ENCODE measurements around the gene TMIE.

TMIE gene

DNA sequence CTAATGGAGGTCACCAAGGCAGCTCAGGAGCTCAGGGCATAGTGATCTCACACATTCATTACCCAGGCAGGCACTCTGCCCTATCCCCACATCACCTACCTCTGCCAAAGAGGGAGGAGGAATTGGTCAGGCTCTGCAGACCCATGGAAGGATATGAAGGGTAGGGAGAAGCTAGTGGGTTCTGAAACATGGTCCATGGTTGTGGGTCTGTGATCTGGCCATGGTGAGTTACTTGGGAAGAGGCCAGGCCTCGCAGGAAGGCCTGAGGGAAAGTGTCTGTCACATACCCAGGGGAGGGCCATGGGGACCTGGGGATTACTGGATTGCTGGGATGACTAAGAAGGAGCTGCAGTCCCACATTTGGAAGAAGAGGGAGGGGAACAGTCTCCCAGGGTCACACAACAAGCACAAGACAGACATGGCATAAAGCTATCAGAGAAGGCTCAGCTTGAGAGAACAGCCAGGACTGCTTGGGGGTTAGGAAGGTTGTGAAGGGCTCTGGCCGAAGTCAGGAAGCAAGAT lies 17.9 kb downstream of the TMIE start:
- Histone ChIP-seq H3K27ac (ENCODE audit: insufficient read depth in 1 of 2, low read depth in 1 of 2, low read length in 2 of 2, poor library complexity in 1 of 2, severe bottlenecking in 2 of 2) (no peak overlapping the region), H3K4me3 (ENCODE audit: control insufficient read depth in 1 of 7, extremely low read depth in 1 of 7, insufficient read depth in 4 of 7, low read depth in 2 of 7, low read length in 6 of 7) (no peak overlapping the region), H3K27me3 (replicated peaks in 2 of 5; ENCODE audit: control insufficient read depth in 4 of 5, insufficient read depth in 5 of 5, low read length in 4 of 5) (peaks cover 0 to 2% (median 0%) of the 10 kb centered on the region in 5 experiments), H3K36me3 (ENCODE audit: control insufficient read depth in 4 of 4, insufficient read depth in 4 of 4, low read length in 3 of 4) (no peaks in the 10 kb centered on the region), H3K4me1 (ENCODE audit: control extremely low read depth in 1 of 4, control insufficient read depth in 4 of 4, insufficient read depth in 4 of 4, low read length in 3 of 4) (no peaks in the 10 kb centered on the region), H3K9me3 (ENCODE audit: control extremely low read depth in 1 of 5, control insufficient read depth in 4 of 5, insufficient read depth in 2 of 5, low read depth in 1 of 5, low read length in 4 of 5) (no peaks in the 10 kb centered on the region)
- ChIA-PET POLR2A (no interaction called here), CTCF (interaction anchor here (0.5 to 1.1 kb wide), 4 partner anchors 10 to 79 kb away, joined by 3 to 4 read pairs (median 3); no protein-coding TSS in a partner anchor)
- 100% methylated on average over 2 of the region's 2 CpGs for WGBS (ENCODE audit: insufficient coverage)
- no peak for DNase-seq

DNA sequence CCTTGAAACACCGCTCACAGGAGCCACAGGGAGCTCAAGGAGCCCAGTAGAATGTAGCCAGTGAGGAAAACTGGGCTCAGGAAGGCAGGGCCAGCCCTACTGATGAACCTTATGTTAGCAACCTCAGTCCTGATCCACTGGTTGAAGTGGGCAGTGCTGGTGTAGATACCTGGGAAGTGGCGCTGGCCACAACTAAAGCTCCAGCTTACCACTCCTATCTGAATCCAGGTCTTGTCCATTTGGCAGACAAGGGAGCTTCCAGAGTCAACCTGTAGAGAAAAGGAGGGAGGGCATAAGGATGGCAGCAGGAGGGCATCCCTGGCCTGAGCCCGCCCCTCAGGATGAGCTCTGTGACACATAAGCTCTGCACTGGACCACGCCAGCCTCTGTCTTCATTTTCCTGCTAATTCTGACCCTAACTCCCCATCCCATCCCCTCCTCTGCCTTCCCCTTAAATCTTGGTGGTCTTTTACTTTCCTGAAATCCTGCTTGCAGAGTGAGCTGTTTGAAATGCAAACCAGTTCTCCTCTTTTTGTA lies 18.6 kb downstream of the TMIE start:
- CTCF ChIA-PET, result interaction anchor here (0.7 to 1.1 kb wide), 5 partner anchors 10 to 171 kb away, joined by 3 to 4 read pairs (median 3); no protein-coding TSS in a partner anchor
- WGBS (ENCODE audit: insufficient coverage), result 95% methylated on average over 3 of the region's 4 CpGs
- no peak overlapping the region for H3K4me3 ChIP-seq (ENCODE audit: control insufficient read depth in 1 of 7, extremely low read depth in 1 of 7, insufficient read depth in 4 of 7, low read depth in 2 of 7, low read length in 6 of 7)
- H3K27me3 ChIP-seq (replicated peaks in 2 of 5; ENCODE audit: control insufficient read depth in 4 of 5, insufficient read depth in 5 of 5, low read length in 4 of 5), result peaks cover 0 to 2% (median 0%) of the 10 kb centered on the region in 5 experiments
- no peaks in the 10 kb centered on the region for H3K36me3 ChIP-seq (ENCODE audit: control insufficient read depth in 4 of 4, insufficient read depth in 4 of 4, low read length in 3 of 4)
- H3K9me3 ChIP-seq (ENCODE audit: control extremely low read depth in 1 of 5, control insufficient read depth in 4 of 5, insufficient read depth in 2 of 5, low read depth in 1 of 5, low read length in 4 of 5), result no peaks in the 10 kb centered on the region
- DNase-seq, result no peak
- no peaks in the 10 kb centered on the region for H3K4me1 ChIP-seq (ENCODE audit: control extremely low read depth in 1 of 4, control insufficient read depth in 4 of 4, insufficient read depth in 4 of 4, low read length in 3 of 4)
- POLR2A ChIA-PET, result no interaction called here
- H3K27ac ChIP-seq (ENCODE audit: insufficient read depth in 1 of 2, low read depth in 1 of 2, low read length in 2 of 2, poor library complexity in 1 of 2, severe bottlenecking in 2 of 2), result no peak overlapping the region

DNA sequence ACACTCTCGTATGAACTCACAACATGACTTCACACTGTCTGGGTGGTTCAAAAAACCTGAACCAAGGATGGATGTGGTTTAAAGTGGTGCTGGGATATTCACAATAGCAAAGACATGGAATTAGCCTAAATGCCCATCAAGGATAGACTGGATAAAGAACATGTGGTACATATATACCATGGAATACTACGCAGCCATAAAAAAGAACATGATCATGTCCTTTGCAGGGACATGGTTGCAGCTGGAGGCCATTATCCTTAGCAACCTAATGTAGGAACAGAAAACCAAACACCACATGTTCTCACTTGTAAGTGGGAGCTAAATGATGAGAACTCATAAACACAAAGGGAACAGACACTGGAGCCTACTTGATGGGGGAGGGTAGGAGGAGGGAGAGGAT lies 19.8 kb downstream of the TMIE start:
- Histone ChIP-seq H3K4me3 (ENCODE audit: control insufficient read depth in 1 of 7, extremely low read depth in 1 of 7, insufficient read depth in 4 of 7, low read depth in 2 of 7, low read length in 6 of 7) (no peak overlapping the region), H3K4me1 (ENCODE audit: control extremely low read depth in 1 of 4, control insufficient read depth in 4 of 4, insufficient read depth in 4 of 4, low read length in 3 of 4) (peaks cover 0 to 4% (median 0%) of the 10 kb centered on the region in 4 experiments), H3K27ac (ENCODE audit: insufficient read depth in 1 of 2, low read depth in 1 of 2, low read length in 2 of 2, poor library complexity in 1 of 2, severe bottlenecking in 2 of 2) (no peak overlapping the region), H3K9me3 (ENCODE audit: control extremely low read depth in 1 of 5, control insufficient read depth in 4 of 5, insufficient read depth in 2 of 5, low read depth in 1 of 5, low read length in 4 of 5) (no peaks in the 10 kb centered on the region), H3K36me3 (ENCODE audit: control insufficient read depth in 4 of 4, insufficient read depth in 4 of 4, low read length in 3 of 4) (no peaks in the 10 kb centered on the region), H3K27me3 (replicated peaks in 2 of 5; ENCODE audit: control insufficient read depth in 4 of 5, insufficient read depth in 5 of 5, low read length in 4 of 5) (peaks cover 0 to 2% (median 0%) of the 10 kb centered on the region in 5 experiments)
- ChIA-PET POLR2A (no interaction called here), CTCF (no interaction called here)
- no peak for DNase-seq
- WGBS (ENCODE audit: insufficient coverage), result no CpG with 5 or more reads among the region's 2 CpGs

DNA sequence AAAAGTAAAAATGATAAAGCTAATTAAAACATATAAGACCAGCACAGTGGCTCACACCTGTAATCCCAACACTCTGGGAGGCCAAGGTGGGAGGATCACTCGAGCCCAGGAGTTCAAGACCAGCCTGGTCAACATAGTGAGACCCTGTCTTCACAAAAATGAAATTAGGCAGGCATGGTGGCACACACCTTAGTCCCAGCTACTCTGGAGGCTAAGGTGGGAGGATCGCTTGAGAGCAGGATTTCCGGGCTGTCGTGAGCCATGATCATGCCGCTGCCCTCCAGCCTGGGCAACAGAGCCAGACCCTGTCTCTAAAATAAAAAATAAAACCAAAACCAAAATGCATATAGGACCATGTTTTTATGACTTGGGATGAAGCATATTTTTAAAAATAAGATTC lies 21.3 kb downstream of the TMIE start:
- no peak overlapping the region for H3K4me3 ChIP-seq (ENCODE audit: control insufficient read depth in 1 of 7, extremely low read depth in 1 of 7, insufficient read depth in 4 of 7, low read depth in 2 of 7, low read length in 6 of 7)
- peaks cover 0 to 10% (median 0%) of the 10 kb centered on the region in 4 experiments for H3K4me1 ChIP-seq (ENCODE audit: control extremely low read depth in 1 of 4, control insufficient read depth in 4 of 4, insufficient read depth in 4 of 4, low read length in 3 of 4)
- POLR2A ChIA-PET, result no interaction called here
- DNase-seq, result no peak
- no peak overlapping the region for H3K27ac ChIP-seq (ENCODE audit: insufficient read depth in 1 of 2, low read depth in 1 of 2, low read length in 2 of 2, poor library complexity in 1 of 2, severe bottlenecking in 2 of 2)
- 100% methylated on average over 2 of the region's 5 CpGs for WGBS (ENCODE audit: insufficient coverage)
- H3K27me3 ChIP-seq (replicated peaks in 2 of 5; ENCODE audit: control insufficient read depth in 4 of 5, insufficient read depth in 5 of 5, low read length in 4 of 5), result peaks cover 0 to 2% (median 0%) of the 10 kb centered on the region in 5 experiments
- H3K9me3 ChIP-seq (ENCODE audit: control extremely low read depth in 1 of 5, control insufficient read depth in 4 of 5, insufficient read depth in 2 of 5, low read depth in 1 of 5, low read length in 4 of 5), result no peaks in the 10 kb centered on the region
- H3K36me3 ChIP-seq (ENCODE audit: control insufficient read depth in 4 of 4, insufficient read depth in 4 of 4, low read length in 3 of 4), result no peaks in the 10 kb centered on the region
- CTCF ChIA-PET, result no interaction called here

GRCh38 chr3:46724424-46724823 lies 23.2 kb downstream of the TMIE start:
- POLR2A ChIA-PET, result no interaction called here
- H3K36me3 ChIP-seq (ENCODE audit: control insufficient read depth in 4 of 4, insufficient read depth in 4 of 4, low read length in 3 of 4), result no peaks in the 10 kb centered on the region
- H3K27ac ChIP-seq (ENCODE audit: insufficient read depth in 1 of 2, low read depth in 1 of 2, low read length in 2 of 2, poor library complexity in 1 of 2, severe bottlenecking in 2 of 2), result no peak overlapping the region
- peaks cover 0 to 10% (median 0%) of the 10 kb centered on the region in 4 experiments for H3K4me1 ChIP-seq (ENCODE audit: control extremely low read depth in 1 of 4, control insufficient read depth in 4 of 4, insufficient read depth in 4 of 4, low read length in 3 of 4)
- H3K4me3 ChIP-seq (ENCODE audit: control insufficient read depth in 1 of 7, extremely low read depth in 1 of 7, insufficient read depth in 4 of 7, low read depth in 2 of 7, low read length in 6 of 7), result no peak overlapping the region
- DNase-seq, result no peak
- H3K27me3 ChIP-seq (replicated peaks in 2 of 5; ENCODE audit: control insufficient read depth in 4 of 5, insufficient read depth in 5 of 5, low read length in 4 of 5), result peaks cover 0 to 2% (median 0%) of the 10 kb centered on the region in 5 experiments
- no CpG with 5 or more reads among the region's 4 CpGs for WGBS (ENCODE audit: insufficient coverage)
- H3K9me3 ChIP-seq (ENCODE audit: control extremely low read depth in 1 of 5, control insufficient read depth in 4 of 5, insufficient read depth in 2 of 5, low read depth in 1 of 5, low read length in 4 of 5), result no peaks in the 10 kb centered on the region
- CTCF ChIA-PET, result no interaction called here

DNA sequence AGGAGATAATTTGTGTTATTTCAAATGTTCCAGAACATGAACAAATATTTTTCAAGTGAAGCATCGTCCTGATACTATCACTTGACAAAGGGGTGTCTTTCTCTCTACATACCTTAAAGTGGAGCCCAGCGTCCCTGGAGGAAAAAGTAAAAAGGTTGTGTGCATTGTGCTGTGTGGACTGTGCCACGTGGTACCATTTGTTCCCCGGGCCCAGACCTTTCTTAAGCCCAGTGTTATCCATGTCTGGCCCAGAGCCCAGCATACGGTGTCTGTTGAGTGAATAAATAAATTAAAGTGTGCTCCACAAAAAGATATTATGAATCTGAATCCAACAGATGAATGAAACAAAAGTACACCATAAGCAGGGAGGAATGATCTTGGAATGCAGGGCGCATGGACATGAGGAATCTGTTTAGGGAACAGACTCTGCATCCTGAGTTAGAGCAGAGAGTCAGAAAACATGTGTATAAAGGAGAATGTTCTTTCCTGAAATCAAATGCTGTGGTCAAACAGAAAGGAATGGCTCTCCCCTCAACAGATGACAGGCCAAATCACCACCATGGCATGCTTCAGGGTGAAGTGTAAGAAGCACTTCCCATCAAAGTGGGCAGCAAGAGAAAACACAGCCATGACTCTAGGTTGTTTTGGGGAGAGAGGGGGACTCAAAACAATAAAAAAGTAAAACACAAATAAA lies 24.6 kb downstream of the TMIE start:
- 100% methylated on average over 3 of the region's 6 CpGs for WGBS (ENCODE audit: insufficient coverage)
- no peak for DNase-seq
- Histone ChIP-seq H3K9me3 (ENCODE audit: control extremely low read depth in 1 of 5, control insufficient read depth in 4 of 5, insufficient read depth in 2 of 5, low read depth in 1 of 5, low read length in 4 of 5) (no peaks in the 10 kb centered on the region), H3K4me1 (ENCODE audit: control extremely low read depth in 1 of 4, control insufficient read depth in 4 of 4, insufficient read depth in 4 of 4, low read length in 3 of 4) (peaks cover 0 to 10% (median 0%) of the 10 kb centered on the region in 4 experiments), H3K27me3 (replicated peaks in 2 of 5; ENCODE audit: control insufficient read depth in 4 of 5, insufficient read depth in 5 of 5, low read length in 4 of 5) (no peaks in the 10 kb centered on the region), H3K27ac (ENCODE audit: insufficient read depth in 1 of 2, low read depth in 1 of 2, low read length in 2 of 2, poor library complexity in 1 of 2, severe bottlenecking in 2 of 2) (no peak overlapping the region), H3K36me3 (ENCODE audit: control insufficient read depth in 4 of 4, insufficient read depth in 4 of 4, low read length in 3 of 4) (no peaks in the 10 kb centered on the region), H3K4me3 (ENCODE audit: control insufficient read depth in 1 of 7, extremely low read depth in 1 of 7, insufficient read depth in 4 of 7, low read depth in 2 of 7, low read length in 6 of 7) (no peak overlapping the region)
- ChIA-PET CTCF (interaction anchor here (1.3 kb wide), 1 partner anchor 11 kb away, joined by 4 read pairs; no protein-coding TSS in a partner anchor), POLR2A (no interaction called here)

- no peak overlapping the region for H3K27ac ChIP-seq (ENCODE audit: insufficient read depth in 1 of 2, low read depth in 1 of 2, low read length in 2 of 2, poor library complexity in 1 of 2, severe bottlenecking in 2 of 2)
- POLR2A ChIA-PET, result no interaction called here
- WGBS (ENCODE audit: insufficient coverage), result 100% methylated on average over 3 of the region's 4 CpGs
- H3K4me1 ChIP-seq (ENCODE audit: control extremely low read depth in 1 of 4, control insufficient read depth in 4 of 4, insufficient read depth in 4 of 4, low read length in 3 of 4), result peaks cover 0 to 10% (median 0%) of the 10 kb centered on the region in 4 experiments
- H3K4me3 ChIP-seq (ENCODE audit: control insufficient read depth in 1 of 7, extremely low read depth in 1 of 7, insufficient read depth in 4 of 7, low read depth in 2 of 7, low read length in 6 of 7), result no peak overlapping the region
- H3K27me3 ChIP-seq (replicated peaks in 2 of 5; ENCODE audit: control insufficient read depth in 4 of 5, insufficient read depth in 5 of 5, low read length in 4 of 5), result no peaks in the 10 kb centered on the region
- H3K9me3 ChIP-seq (ENCODE audit: control extremely low read depth in 1 of 5, control insufficient read depth in 4 of 5, insufficient read depth in 2 of 5, low read depth in 1 of 5, low read length in 4 of 5), result no peaks in the 10 kb centered on the region
- no peaks in the 10 kb centered on the region for H3K36me3 ChIP-seq (ENCODE audit: control insufficient read depth in 4 of 4, insufficient read depth in 4 of 4, low read length in 3 of 4)
- CTCF ChIA-PET, result interaction anchor here (1.0 kb wide), 1 partner anchor 9 kb away, joined by 4 read pairs; no protein-coding TSS in a partner anchor
- DNase-seq, result no peak
Observed at GRCh38 chr3:46729038-46729437, 27.8 kb downstream of the TMIE start.
